Natural killer cell (primary cell): ENCODE data around the gene ANKRD13D. TPM values are rescaled to one million over a fixed set of nuclear protein-coding genes. Genes with fewer than 3 reads are reported as not detected.

ENCODE experiments used
- ATAC-seq, 3 donors: fragments of 150-1000 bp in 2 of 3; fragments of 200-7000 bp in 1 of 3; cut with Tn5 transposase; 1 replicate in 1 of 3; 2 replicates in 2 of 3; pipeline ENCODE4 v1.10.0; 2021; ENCODE audit warnings: mild to moderate bottlenecking in 2 of 3, moderate library complexity in 2 of 3
- DNase-seq, 2 donors: peaks; one replicate each; pipeline versions ENCODE4 v3.0.0 to v3.0.0-alpha.2; 2013 to 2021; ENCODE audit warnings: mixed read lengths in 1 of 2
- H3K27ac ChIP-seq: one replicate; pipeline ENCODE4 v1.5.1; 2013; ENCODE audit warnings: mild to moderate bottlenecking, low read length
- H3K27me3 ChIP-seq: one replicate; pipeline ENCODE4 v1.6.1; 2013; ENCODE audit warnings: low read length; ENCODE audit not compliant: control insufficient read depth, insufficient read depth
- H3K36me3 ChIP-seq: one replicate; pipeline ENCODE4 v1.6.1; 2013; ENCODE audit warnings: low read length; ENCODE audit not compliant: control insufficient read depth, insufficient read depth
- H3K4me1 ChIP-seq: one replicate; pipeline ENCODE4 v1.6.1; 2013; ENCODE audit warnings: low read length; ENCODE audit not compliant: control insufficient read depth, insufficient read depth
- H3K4me3 ChIP-seq: one replicate; pipeline ENCODE4 v1.5.1; 2013; ENCODE audit warnings: low read length
- H3K9me3 ChIP-seq: one replicate; pipeline ENCODE4 v1.6.1; 2013; ENCODE audit warnings: low read length; ENCODE audit not compliant: control insufficient read depth, insufficient read depth
- H3K27ac Mint-ChIP-seq, 2 donors: one replicate each; pipeline ENCODE4 v1.8.0; 2022; ENCODE audit warnings: mild to moderate bottlenecking in 2 of 2, mixed read lengths in 2 of 2, moderate library complexity in 1 of 2
- H3K27me3 Mint-ChIP-seq, 2 donors: one replicate each; pipeline ENCODE4 v1.8.0; 2022; ENCODE audit warnings: low read depth in 2 of 2, mixed read lengths in 2 of 2
- H3K36me3 Mint-ChIP-seq: one replicate; pipeline ENCODE4 v1.8.0; 2022; ENCODE audit warnings: mixed read lengths
- H3K4me1 Mint-ChIP-seq, 2 donors: one replicate each; pipeline ENCODE4 v1.8.0; 2022; ENCODE audit warnings: mixed read lengths in 2 of 2
- H3K4me3 Mint-ChIP-seq: one replicate; pipeline ENCODE4 v1.8.0; 2022; ENCODE audit warnings: mild to moderate bottlenecking, moderate library complexity, mixed read lengths
- H3K9me3 Mint-ChIP-seq, 2 donors: one replicate each; pipeline ENCODE4 v1.8.0; 2022; ENCODE audit warnings: mixed read lengths in 2 of 2
- WGBS: methylation state at CpG from one replicate; pipeline ENCODE4 v1.1.7; 2013; ENCODE audit warnings: missing lambda C conversion rate; ENCODE audit not compliant: insufficient coverage; 5-methylcytosine and 5-hydroxymethylcytosine counted together
- intact Hi-C: fragments of 100-400 bp; cut with micrococcal nuclease; formaldehyde crosslinking; loops from one replicate; pipeline ENCODE4 v1.14.2; 2022
- total RNA-seq, 4 donors: library from RNA; stranded (reverse); fragments of 120-200 nt in 1 of 4; gene quantifications; one replicate each; pipeline versions ENCODE4 v1.2.3 to v1.2.4, GENCODE V29; 2013 to 2022
- TF ChIP-seq, protein P1 (sequence below): fragments of 200-600 bp; IDR thresholded peaks from one replicate; pipeline ENCODE4 v1.8.0; 2022; ENCODE audit warnings: antibody characterized with exemption

Gene ANKRD13D
- total RNA-seq, 3 donors from 2014 or later (not counting 1 experiment from before 2014, with no cell fraction given) = 212 to 316 (median 231) TPM

DNA sequence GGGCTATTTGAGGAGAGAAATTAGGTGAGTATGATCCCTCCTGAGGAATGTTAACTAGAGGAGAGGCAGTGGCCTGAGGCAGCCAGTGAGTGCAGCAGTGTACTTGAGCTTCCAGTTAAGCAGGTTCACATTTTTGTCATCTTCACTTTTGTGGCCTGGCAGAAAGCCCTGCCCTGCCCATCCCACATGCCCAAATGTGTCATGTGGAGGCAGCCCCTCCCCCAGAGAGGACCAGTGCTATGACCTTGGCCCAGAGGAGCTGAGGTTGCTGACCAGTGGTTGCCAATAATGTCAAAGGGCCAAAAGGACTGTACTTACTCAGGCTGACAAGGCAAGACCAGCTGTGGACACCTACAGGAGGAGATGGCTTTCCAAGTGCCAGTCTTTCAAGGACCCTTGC, 40.5 kb upstream of the ANKRD13D start:
- H3K4me1 ChIP-seq = peaks cover 12% of the 10 kb centered on the region
- Mint-ChIP-seq H3K9me3 (no peaks in the 10 kb centered on the region), H3K4me3 (no peak overlapping the region), H3K27me3 (no peaks in the 10 kb centered on the region), H3K27ac (peak overlapping the region in 1 of 2 donors; percentile 43), H3K36me3 (peaks cover 40% of the 10 kb centered on the region), H3K4me1 (peaks cover 34 to 39% of the 10 kb centered on the region in 2 donors)
- no peaks in the 10 kb centered on the region for H3K27me3 ChIP-seq
- no peak for DNase-seq
- H3K27ac ChIP-seq = no peak overlapping the region
- peaks cover 97% of the 10 kb centered on the region for H3K36me3 ChIP-seq
- H3K9me3 ChIP-seq = no peaks in the 10 kb centered on the region
- TF ChIP-seq, protein P1, sequence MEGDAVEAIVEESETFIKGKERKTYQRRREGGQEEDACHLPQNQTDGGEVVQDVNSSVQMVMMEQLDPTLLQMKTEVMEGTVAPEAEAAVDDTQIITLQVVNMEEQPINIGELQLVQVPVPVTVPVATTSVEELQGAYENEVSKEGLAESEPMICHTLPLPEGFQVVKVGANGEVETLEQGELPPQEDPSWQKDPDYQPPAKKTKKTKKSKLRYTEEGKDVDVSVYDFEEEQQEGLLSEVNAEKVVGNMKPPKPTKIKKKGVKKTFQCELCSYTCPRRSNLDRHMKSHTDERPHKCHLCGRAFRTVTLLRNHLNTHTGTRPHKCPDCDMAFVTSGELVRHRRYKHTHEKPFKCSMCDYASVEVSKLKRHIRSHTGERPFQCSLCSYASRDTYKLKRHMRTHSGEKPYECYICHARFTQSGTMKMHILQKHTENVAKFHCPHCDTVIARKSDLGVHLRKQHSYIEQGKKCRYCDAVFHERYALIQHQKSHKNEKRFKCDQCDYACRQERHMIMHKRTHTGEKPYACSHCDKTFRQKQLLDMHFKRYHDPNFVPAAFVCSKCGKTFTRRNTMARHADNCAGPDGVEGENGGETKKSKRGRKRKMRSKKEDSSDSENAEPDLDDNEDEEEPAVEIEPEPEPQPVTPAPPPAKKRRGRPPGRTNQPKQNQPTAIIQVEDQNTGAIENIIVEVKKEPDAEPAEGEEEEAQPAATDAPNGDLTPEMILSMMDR = no peak
- intact Hi-C loops = no loop called here
- H3K4me3 ChIP-seq = no peak overlapping the region
- no peak for ATAC-seq

- TF ChIP-seq, protein P1 = no peak
- Histone ChIP-seq H3K4me3 (no peak overlapping the region), H3K36me3 (peaks cover 98% of the 10 kb centered on the region), H3K4me1 (peaks cover 18% of the 10 kb centered on the region), H3K9me3 (no peaks in the 10 kb centered on the region), H3K27ac (no peak overlapping the region), H3K27me3 (no peaks in the 10 kb centered on the region)
- WGBS = 96% methylated on average over 37 of the region's 37 CpGs
- no peaks in the 10 kb centered on the region for H3K9me3 Mint-ChIP-seq
- peaks cover 41% of the 10 kb centered on the region for H3K36me3 Mint-ChIP-seq
- H3K27ac Mint-ChIP-seq = peak overlapping the region in 1 of 2 donors; percentile 38
- no peak for ATAC-seq
- intact Hi-C loops = loop anchor here (5.0 kb wide), 1 partner anchor 37 kb away; the partner anchor contains the start of gene ANKRD13D
- peak in 1 of 2 donors; percentile 18 for DNase-seq
- H3K27me3 Mint-ChIP-seq = no peaks in the 10 kb centered on the region
- H3K4me3 Mint-ChIP-seq = no peak overlapping the region
- peaks cover 38 to 44% of the 10 kb centered on the region in 2 donors for H3K4me1 Mint-ChIP-seq
These were observed 38.8 kb upstream of the ANKRD13D start for GRCh38 chr11:67250059-67251043.

DNA sequence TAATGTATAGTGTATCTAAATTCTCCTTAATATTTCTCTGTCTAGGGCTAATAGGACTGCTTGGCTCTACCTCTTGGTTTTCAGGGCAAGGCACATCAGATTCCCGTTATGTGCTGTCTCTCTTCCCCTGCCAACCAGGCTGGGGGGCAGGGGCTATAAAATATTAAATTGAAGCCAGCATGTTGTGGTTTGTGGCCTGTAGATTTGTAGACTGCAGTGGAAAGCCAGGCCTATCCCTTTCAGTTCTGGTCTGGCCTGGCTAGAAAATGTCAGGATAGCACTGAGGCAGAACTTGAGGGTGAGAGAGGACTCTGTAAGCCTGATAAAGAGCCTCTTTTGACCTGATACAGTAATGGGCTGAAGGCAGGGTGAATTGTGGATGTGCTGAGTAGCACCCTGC, 37.3 kb upstream of the ANKRD13D start:
- no peak overlapping the region for H3K4me3 ChIP-seq
- H3K27me3 ChIP-seq = no peaks in the 10 kb centered on the region
- H3K36me3 ChIP-seq = peaks cover 99% of the 10 kb centered on the region
- TF ChIP-seq, protein P1 = no peak
- Mint-ChIP-seq H3K4me1 (peaks cover 36 to 40% of the 10 kb centered on the region in 2 donors), H3K9me3 (no peaks in the 10 kb centered on the region), H3K27ac (peak overlapping the region; percentile 78 to 89), H3K36me3 (peaks cover 31% of the 10 kb centered on the region), H3K4me3 (no peak overlapping the region), H3K27me3 (no peaks in the 10 kb centered on the region)
- H3K27ac ChIP-seq = no peak overlapping the region
- peaks cover 18% of the 10 kb centered on the region for H3K4me1 ChIP-seq
- intact Hi-C loops = loop anchor here (5.0 kb wide), 1 partner anchor 35 kb away; the partner anchor contains the start of gene ANKRD13D
- WGBS = 81% methylated on average over 1 of the region's 1 CpG
- no peaks in the 10 kb centered on the region for H3K9me3 ChIP-seq
- ATAC-seq = no peak
- DNase-seq = peak in 1 of 2 donors; percentile 13
